Measurements from ENCODE around the gene SIGLEC11. TPM values are rescaled to one million over a fixed set of nuclear protein-coding genes. Genes with fewer than 3 reads are reported as not detected.

The SIGLEC11 gene
- total and polyA plus RNA-seq, 2 donors (not counting 3 experiments of a cell fraction or from before 2014, with no cell fraction given): not detected

GRCh38 chr19:49933643-49934042 is 27.3 kb downstream of the SIGLEC11 start:
- Histone ChIP-seq H4K20me1 (replicated peaks; ENCODE audit: control insufficient read depth, extremely low read depth, insufficient read depth, low read length) (no peaks in the 10 kb centered on the region), H3K9me1 (replicated peaks; ENCODE audit: control insufficient read depth, extremely low read depth, insufficient read depth, low read length) (no peaks in the 10 kb centered on the region), H2AFZ (ENCODE audit: low read depth, low read length) (no peak overlapping the region), H3K9me3 (replicated peaks; ENCODE audit: control insufficient read depth, insufficient read depth, low read length) (no peaks in the 10 kb centered on the region), H3K27me3 (ENCODE audit: control insufficient read depth in 2 of 2, insufficient read depth in 2 of 2, low read length in 2 of 2) (no peaks in the 10 kb centered on the region), H3K4me3 (replicated peaks in 1 of 3; ENCODE audit: insufficient read depth in 1 of 3, low read depth in 1 of 3, low read length in 3 of 3) (no peak overlapping the region), H3K36me3 (ENCODE audit: control insufficient read depth in 2 of 2, extremely low read depth in 1 of 2, insufficient read depth in 2 of 2, low read length in 2 of 2) (peaks cover 0 to 3% of the 10 kb centered on the region in 2 experiments), H3K79me2 (ENCODE audit: control insufficient read depth, insufficient read depth, low read length) (peaks cover 6% of the 10 kb centered on the region), H3K4me1 (ENCODE audit: control insufficient read depth, extremely low read depth, insufficient read depth, low read length) (peaks cover 3% of the 10 kb centered on the region), H3K9ac (replicated peaks; ENCODE audit: extremely low read depth, insufficient read depth, low read length) (no peak overlapping the region), H3K4me2 (ENCODE audit: insufficient read depth, low read length) (no peak overlapping the region), H3K27ac (ENCODE audit: insufficient read depth, low read depth, low read length) (no peak overlapping the region)
- dilution Hi-C loops (cut with MboI; ENCODE audit: extremely low pct_ligation_motif_present, low sequenced_read_pairs): no loop called here
- no peak for TF ChIP-seq GATA2 (IDR thresholded peaks at IDR 0.05; ENCODE audit: insufficient read depth, insufficient read length, low read depth, low read length)
- no peak for TF ChIP-seq JUN (IDR thresholded peaks at IDR 0.05; ENCODE audit: borderline replicate concordance, insufficient read depth, insufficient read length, low read depth)
- ChIA-PET POLR2A (no interaction called here), CTCF (no interaction called here)
- DNase-seq (ENCODE audit: low read depth, low spot score) (no peak), FAIRE-seq (no peak)
- intact Hi-C loops (cut with micrococcal nuclease): no loop called here
- BruUV-seq (replicated peaks): no TSS peak

- H3K27ac ChIP-seq (ENCODE audit: insufficient read depth, low read depth, low read length): no peak overlapping the region
- peaks cover 0 to 3% of the 10 kb centered on the region in 2 experiments for H3K36me3 ChIP-seq (ENCODE audit: control insufficient read depth in 2 of 2, extremely low read depth in 1 of 2, insufficient read depth in 2 of 2, low read length in 2 of 2)
- FAIRE-seq (no peak), DNase-seq (ENCODE audit: low read depth, low spot score) (no peak)
- no peak overlapping the region for H3K4me2 ChIP-seq (ENCODE audit: insufficient read depth, low read length)
- ChIA-PET CTCF (interaction anchor here (1.0 kb wide), 1 partner anchor 50 kb away, joined by 3 read pairs; no protein-coding TSS in a partner anchor), POLR2A (no interaction called here)
- TF ChIP-seq JUN (IDR thresholded peaks at IDR 0.05; ENCODE audit: borderline replicate concordance, insufficient read depth, insufficient read length, low read depth) (no peak), CTCF (IDR thresholded peaks at IDR 0.05; ENCODE audit: extremely low read depth in 1 of 2, insufficient read depth in 1 of 2, low read depth in 1 of 2, low read length in 2 of 2) (no peak), EZH2 (IDR thresholded peaks at IDR 0.05; ENCODE audit: borderline replicate concordance, low read depth, low read length, severe bottlenecking) (no peak), POLR2AphosphoS5 (IDR thresholded peaks at IDR 0.05; ENCODE audit: insufficient read depth, low read depth, low read length) (no peak), FOS (IDR thresholded peaks at IDR 0.05; ENCODE audit: borderline replicate concordance, insufficient read depth, low read length) (no peak), GATA2 (IDR thresholded peaks at IDR 0.05; ENCODE audit: insufficient read depth, insufficient read length, low read depth, low read length) (no peak), MYC (IDR thresholded peaks at IDR 0.05; ENCODE audit: low read depth, low read length) (no peak), POLR2A (IDR thresholded peaks at IDR 0.05; ENCODE audit: low read depth, low read length) (no peak)
- TF ChIP-seq, protein P1, sequence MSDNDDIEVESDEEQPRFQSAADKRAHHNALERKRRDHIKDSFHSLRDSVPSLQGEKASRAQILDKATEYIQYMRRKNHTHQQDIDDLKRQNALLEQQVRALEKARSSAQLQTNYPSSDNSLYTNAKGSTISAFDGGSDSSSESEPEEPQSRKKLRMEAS (IDR thresholded peaks at IDR 0.05; ENCODE audit: insufficient read depth, insufficient read length): no peak
- H3K79me2 ChIP-seq (ENCODE audit: control insufficient read depth, insufficient read depth, low read length): peaks cover 14% of the 10 kb centered on the region
- no TSS peak for BruUV-seq (replicated peaks)
- H4K20me1 ChIP-seq (replicated peaks; ENCODE audit: control insufficient read depth, extremely low read depth, insufficient read depth, low read length): no peaks in the 10 kb centered on the region
- no peak overlapping the region for H3K4me3 ChIP-seq (replicated peaks in 1 of 3; ENCODE audit: insufficient read depth in 1 of 3, low read depth in 1 of 3, low read length in 3 of 3)
- dilution Hi-C loops (cut with MboI; ENCODE audit: extremely low pct_ligation_motif_present, low sequenced_read_pairs) (no loop called here), intact Hi-C loops (cut with micrococcal nuclease) (no loop called here)
- no peak overlapping the region for H3K9ac ChIP-seq (replicated peaks; ENCODE audit: extremely low read depth, insufficient read depth, low read length)
- H3K4me1 ChIP-seq (ENCODE audit: control insufficient read depth, extremely low read depth, insufficient read depth, low read length): peaks cover 4% of the 10 kb centered on the region
- no peaks in the 10 kb centered on the region for H3K9me1 ChIP-seq (replicated peaks; ENCODE audit: control insufficient read depth, extremely low read depth, insufficient read depth, low read length)
- H3K27me3 ChIP-seq (ENCODE audit: control insufficient read depth in 2 of 2, insufficient read depth in 2 of 2, low read length in 2 of 2): no peaks in the 10 kb centered on the region
- no peaks in the 10 kb centered on the region for H3K9me3 ChIP-seq (replicated peaks; ENCODE audit: control insufficient read depth, insufficient read depth, low read length)
- H2AFZ ChIP-seq (ENCODE audit: low read depth, low read length): no peak overlapping the region
Observed at GRCh38 chr19:49932731-49933131, 28.2 kb downstream of the SIGLEC11 start.

Data from endothelial cell of umbilical vein (primary cell).